ENCODE results near the gene CCNB1. TPM values are rescaled to one million over a fixed set of nuclear protein-coding genes. Genes with fewer than 3 reads are reported as not detected.

The CCNB1 gene
- total and polyA plus RNA-seq, 4 donors, result 1.0 to 82.5 (median 5.8) TPM

GRCh38 chr5:69189162-69190086 lies 22.5 kb downstream of the CCNB1 start, which contains the start of gene CENPH:
Gene CENPH (plus strand): TSS chr5:69189583. CDS start chr5:69189635, 52 bp downstream.
- TF ChIP-seq SP1 (IDR thresholded peaks at IDR 0.05) (peak; percentile 24), RAD21 (IDR thresholded peaks at IDR 0.05) (peak; percentile 39 to 42), ZBTB33 (IDR thresholded peaks at IDR 0.05) (no peak), MAX (IDR thresholded peaks at IDR 0.05) (no peak), ATF3 (IDR thresholded peaks at IDR 0.05) (no peak), EGR1 (IDR thresholded peaks at IDR 0.05; ENCODE audit: low read depth in 2 of 2) (no peak), RXRA (IDR thresholded peaks at IDR 0.05) (no peak), GABPA (IDR thresholded peaks at IDR 0.05 in 1 of 2, conservative IDR thresholded peaks at IDR 0.05 in 1 of 2) (peak; percentile 69 to 93), TAF1 (conservative IDR thresholded peaks at IDR 0.05) (no peak), JUND (IDR thresholded peaks at IDR 0.05) (no peak), HNF4A (conservative IDR thresholded peaks at IDR 0.05) (no peak), FOXA2 (IDR thresholded peaks at IDR 0.05) (no peak), REST (IDR thresholded peaks at IDR 0.05) (peak; percentile 30), CTCF (IDR thresholded peaks at IDR 0.05; ENCODE audit: low read depth, low read length, missing input control) (no peak), NR2F2 (IDR thresholded peaks at IDR 0.05) (no peak), YY1 (IDR thresholded peaks at IDR 0.05) (peak; percentile 93), HNF4G (IDR thresholded peaks at IDR 0.05) (no peak), FOXA1 (IDR thresholded peaks at IDR 0.05) (no peak)
- peak within 1 kb of the TSS; percentile 73 to 78 for H3K9ac ChIP-seq (ENCODE audit: low read depth in 1 of 2, low read length in 2 of 2)
- no peaks in the 10 kb centered on the region for H3K36me3 ChIP-seq (ENCODE audit: control insufficient read depth in 4 of 4, insufficient read depth in 3 of 4, low read depth in 1 of 4, low read length in 3 of 4)
- DNase-seq (ENCODE audit: low spot score), result peak; percentile 95
- H3K9me3 ChIP-seq (ENCODE audit: control insufficient read depth in 4 of 4, low read length in 3 of 4), result no peaks in the 10 kb centered on the region
- peak within 1 kb of the TSS; percentile 64 to 99 (median 99) for H3K4me3 ChIP-seq (ENCODE audit: low read depth in 1 of 3, low read length in 3 of 3)
- H3K27ac ChIP-seq (ENCODE audit: low read depth in 1 of 2, low read length in 2 of 2), result peak within 1 kb of the TSS; percentile 20 to 71
- WGBS, result 1% methylated on average over 55 of the region's 55 CpGs
- H3K27me3 ChIP-seq (ENCODE audit: control insufficient read depth in 4 of 4, insufficient read depth in 4 of 4, low read length in 3 of 4), result no peaks in the 10 kb centered on the region
- H3K4me1 ChIP-seq (ENCODE audit: control insufficient read depth in 4 of 4, insufficient read depth in 4 of 4, low read length in 3 of 4), result peaks cover 0 to 14% (median 13%) of the 10 kb centered on the region in 4 donors

Data from liver (tissue), 9 donors.